ENCODE results near the gene COL15A1.
"Not testable (repeated sequence)": the region's sequence is repeated elsewhere in the genome, so short reads cannot be mapped to it uniquely, and the experiment has no call there.

Gene COL15A1

GRCh38 chr9:98943682-98944056 lies at the start of gene COL15A1:
Gene COL15A1, plus strand, starts transcription at chr9:98943907. Its CDS starts 155 bp downstream, at chr9:98944062.
- DNase-seq (ENCODE audit: low read depth in 2 of 2) = no peak

GRCh38 chr9:98894171-98894570 lies 49.5 kb upstream of the COL15A1 start:
- no peak for DNase-seq (ENCODE audit: low read depth in 2 of 2)

DNA sequence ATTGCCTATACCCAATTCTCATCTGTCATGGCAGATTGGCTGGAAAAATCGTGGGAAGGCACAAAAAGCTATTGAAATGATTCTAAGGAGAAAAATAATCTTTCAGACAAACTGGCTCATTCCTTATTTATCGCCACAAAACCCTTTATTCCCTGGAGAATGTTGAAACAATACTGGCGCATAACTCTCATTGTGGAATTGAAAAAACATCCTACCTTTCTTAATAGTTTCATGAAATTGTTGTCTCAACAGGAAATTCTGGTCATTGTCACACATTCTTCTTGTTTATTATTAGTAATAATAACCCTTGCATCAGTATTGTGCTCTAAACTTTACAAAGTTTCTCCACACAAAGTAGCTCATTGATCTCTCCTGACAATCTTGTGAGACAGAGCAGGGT lies 48.9 kb upstream of the COL15A1 start:
- no peak for DNase-seq (ENCODE audit: low read depth in 2 of 2)

- DNase-seq (ENCODE audit: low read depth in 2 of 2) = no peak
These were observed 47.1 kb upstream of the COL15A1 start for GRCh38 chr9:98896632-98897031.

GRCh38 chr9:98897745-98898144 lies 46.0 kb upstream of the COL15A1 start:
- no peak for DNase-seq (ENCODE audit: low read depth in 2 of 2)

- no peak for DNase-seq (ENCODE audit: low read depth in 2 of 2)
These were observed 44.2 kb upstream of the COL15A1 start for GRCh38 chr9:98899408-98900056.

- no peak for DNase-seq (ENCODE audit: low read depth in 2 of 2)
These were observed 43.5 kb upstream of the COL15A1 start for GRCh38 chr9:98900244-98900643.

DNA sequence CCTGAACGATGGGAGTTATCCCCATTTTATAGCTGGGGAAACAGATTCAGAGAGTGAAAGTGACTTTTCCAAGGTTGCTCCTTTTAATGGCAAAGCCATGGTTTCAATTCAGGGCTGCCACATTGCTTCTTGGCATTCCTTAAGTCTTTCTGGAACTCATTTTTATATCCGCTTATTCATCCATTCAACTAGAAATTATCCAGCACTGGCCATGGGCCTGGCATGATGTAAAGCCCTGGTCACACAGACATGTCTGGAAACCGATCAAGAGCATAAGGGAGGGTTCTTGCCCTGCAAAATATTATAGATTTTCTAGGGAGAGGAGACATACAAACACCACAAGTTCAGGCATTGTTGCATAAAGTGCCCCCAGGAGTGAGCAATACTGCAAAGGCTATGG lies 43.0 kb upstream of the COL15A1 start:
- DNase-seq (ENCODE audit: low read depth in 2 of 2) = no peak

- DNase-seq (ENCODE audit: low read depth in 2 of 2) = not testable (repeated sequence)
These were observed 41.9 kb upstream of the COL15A1 start for GRCh38 chr9:98901843-98902242.

GRCh38 chr9:98902516-98902915 lies 41.2 kb upstream of the COL15A1 start:
- no peak for DNase-seq (ENCODE audit: low read depth in 2 of 2)

GRCh38 chr9:98902925-98903324 lies 40.8 kb upstream of the COL15A1 start:
- no peak for DNase-seq (ENCODE audit: low read depth in 2 of 2)

GRCh38 chr9:98903961-98904411 lies 39.7 kb upstream of the COL15A1 start:
- DNase-seq (ENCODE audit: low read depth in 2 of 2) = no peak

DNA sequence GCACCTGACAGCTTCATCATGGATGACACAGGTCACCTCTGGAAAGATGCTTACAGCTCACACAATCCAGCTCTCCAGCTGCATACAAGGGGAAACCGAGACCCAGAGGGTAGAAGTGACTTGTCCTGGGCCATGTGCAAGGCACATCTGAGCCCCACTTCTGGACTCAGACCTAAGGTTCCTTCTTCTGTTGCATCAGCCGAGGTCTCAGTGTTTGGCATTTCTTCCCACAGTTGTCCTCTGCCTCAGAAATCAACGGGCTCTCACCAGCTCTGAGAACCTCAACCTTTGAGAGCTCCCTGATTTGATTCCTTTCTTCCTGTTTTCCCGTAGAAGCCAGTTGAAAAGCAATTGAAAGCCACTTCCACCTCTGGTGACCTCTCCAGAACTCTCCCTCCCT lies 38.7 kb upstream of the COL15A1 start:
- no peak for DNase-seq (ENCODE audit: low read depth in 2 of 2)

DNA sequence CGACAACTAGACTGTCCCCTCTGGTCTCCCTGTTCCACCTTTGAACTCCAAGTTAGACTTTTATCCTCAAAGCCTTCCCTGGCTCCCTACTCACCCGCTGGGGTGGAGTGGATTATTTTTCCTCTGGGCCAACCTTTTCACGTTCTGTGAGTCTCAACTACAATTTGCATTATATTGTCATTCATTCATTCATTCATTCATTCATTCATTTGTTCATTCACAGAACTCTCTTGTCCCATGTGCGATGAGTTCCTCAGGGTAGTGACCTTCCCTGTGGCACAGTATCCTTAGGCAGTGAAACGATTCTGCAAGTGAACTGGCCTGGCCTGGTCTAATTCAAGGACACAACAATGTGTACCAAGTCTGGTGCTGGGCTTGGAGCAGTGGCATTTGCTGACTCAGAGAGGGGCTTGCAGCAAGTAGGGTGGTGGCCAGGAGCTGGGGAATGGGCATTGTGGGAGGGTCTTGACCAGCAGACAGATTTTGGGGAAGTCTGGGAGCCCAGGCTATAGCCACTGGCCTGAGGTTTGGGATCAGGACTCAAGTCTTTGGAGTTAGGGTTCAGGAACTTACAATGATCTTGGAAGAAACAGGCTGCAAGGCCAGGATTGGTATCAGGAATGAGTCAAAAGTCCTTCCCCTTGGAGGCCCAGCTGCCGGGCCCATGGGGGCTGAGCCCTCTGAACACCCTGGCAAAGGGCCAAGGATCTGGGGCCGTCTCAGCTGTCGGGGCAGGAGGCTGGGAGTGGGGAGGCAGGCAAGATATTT lies 37.2 kb upstream of the COL15A1 start:
- no peak for DNase-seq (ENCODE audit: low read depth in 2 of 2)

- DNase-seq (ENCODE audit: low read depth in 2 of 2) = no peak
These were observed 36.7 kb upstream of the COL15A1 start for GRCh38 chr9:98907055-98907454.

GRCh38 chr9:98908897-98909634 lies 34.6 kb upstream of the COL15A1 start:
- no peak for DNase-seq (ENCODE audit: low read depth in 2 of 2)

DNA sequence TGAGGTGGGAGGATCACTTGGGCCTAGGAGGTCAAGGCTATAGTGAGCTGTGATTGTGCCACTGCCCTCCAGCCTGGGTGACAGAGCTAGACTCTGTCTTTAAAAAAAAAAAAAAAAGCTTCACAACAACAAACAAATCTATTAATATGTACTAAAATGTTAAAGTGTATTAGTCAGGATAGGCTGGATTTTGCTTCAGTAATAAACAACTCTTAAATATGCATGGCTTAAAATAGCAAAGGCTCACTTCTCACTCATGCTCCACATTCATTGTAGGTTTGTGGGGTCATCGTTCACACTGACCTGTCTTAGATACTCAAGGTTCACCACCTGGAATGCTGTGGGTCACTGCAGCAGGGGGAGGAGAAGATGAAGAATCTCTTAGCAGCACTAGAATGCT lies 33.8 kb upstream of the COL15A1 start:
- no peak for DNase-seq (ENCODE audit: low read depth in 2 of 2)

DNA sequence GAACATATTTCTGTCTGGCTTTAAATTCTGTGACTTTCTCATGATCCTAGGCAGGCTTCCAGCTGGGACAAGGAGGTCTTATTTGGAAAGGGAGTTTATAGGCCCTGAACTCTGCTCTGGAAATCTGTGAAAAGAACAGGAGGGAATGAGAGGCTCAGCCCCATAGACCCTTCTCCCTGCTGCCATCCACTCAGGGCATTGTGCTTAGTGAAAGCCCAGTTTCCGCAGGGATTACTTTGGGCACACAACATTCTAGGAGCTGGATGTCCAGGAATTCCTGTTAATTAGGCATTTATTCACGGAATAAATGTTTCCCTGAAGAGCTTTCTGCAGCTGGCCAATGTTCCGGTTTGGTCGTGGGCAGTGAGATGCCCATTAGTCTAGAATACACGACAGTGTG lies 32.7 kb upstream of the COL15A1 start:
- no peak for DNase-seq (ENCODE audit: low read depth in 2 of 2)

DNA sequence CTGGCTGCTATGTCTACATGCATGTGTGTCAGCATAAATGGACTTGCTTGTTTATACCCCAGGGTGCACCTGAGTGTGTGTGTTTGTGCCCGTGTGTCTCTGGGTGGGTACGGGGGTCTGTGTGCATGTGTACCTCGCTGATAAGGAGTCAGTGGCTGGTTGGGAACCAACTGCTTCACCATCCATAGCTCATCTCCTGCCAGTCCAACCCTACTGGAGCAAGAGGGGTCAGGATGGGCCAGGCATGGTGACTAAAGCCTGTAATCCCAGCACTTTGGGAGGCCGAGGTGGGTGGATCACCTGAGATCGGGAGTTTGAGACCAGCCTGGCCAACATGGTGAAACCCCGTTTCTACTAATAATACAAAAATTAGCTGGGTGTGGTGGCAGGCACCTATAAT lies 32.0 kb upstream of the COL15A1 start:
- not testable (repeated sequence) for DNase-seq (ENCODE audit: low read depth in 2 of 2)

GRCh38 chr9:98912450-98912849 lies 31.3 kb upstream of the COL15A1 start:
- DNase-seq (ENCODE audit: low read depth in 2 of 2) = no peak

DNA sequence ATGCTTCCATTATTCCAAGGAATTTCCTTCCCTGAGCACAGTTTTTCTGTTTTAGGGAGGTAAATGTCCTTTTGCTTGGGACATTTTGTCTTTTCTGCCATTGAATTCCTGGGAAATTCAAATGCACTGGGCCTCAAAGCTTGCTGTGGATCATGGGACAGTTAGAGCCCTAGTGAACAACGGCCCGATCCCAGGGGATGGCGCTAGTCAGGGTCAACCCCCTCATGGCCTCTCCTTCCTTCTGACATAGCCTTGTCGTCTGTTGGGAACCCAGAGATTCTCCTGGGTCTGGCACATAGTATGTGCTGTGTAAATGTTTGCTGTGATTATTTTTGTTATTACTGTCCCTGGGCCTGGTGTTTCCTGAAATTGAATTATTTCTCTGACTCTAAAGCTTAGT lies 30.7 kb upstream of the COL15A1 start:
- no peak for DNase-seq (ENCODE audit: low read depth in 2 of 2)

DNA sequence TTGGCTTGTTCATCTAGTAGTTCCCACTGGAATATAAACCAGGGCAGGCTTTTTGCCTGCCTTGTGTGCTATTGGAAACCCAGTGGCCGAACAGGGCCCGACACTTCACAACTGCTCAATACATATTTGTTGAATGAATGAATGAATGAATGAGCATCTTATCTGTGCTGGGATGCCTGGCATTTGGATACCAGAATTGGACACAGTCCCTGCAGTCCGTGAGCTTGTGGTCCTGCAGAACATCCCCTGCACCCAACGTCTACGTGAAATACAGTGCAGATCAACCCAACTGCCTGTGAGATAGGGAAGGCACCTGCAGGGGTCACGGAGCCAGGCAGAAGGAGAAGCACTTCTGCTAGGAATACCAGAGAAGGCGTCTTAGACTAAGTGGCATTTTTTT lies 30.0 kb upstream of the COL15A1 start:
- DNase-seq (ENCODE audit: low read depth in 2 of 2) = no peak

DNA sequence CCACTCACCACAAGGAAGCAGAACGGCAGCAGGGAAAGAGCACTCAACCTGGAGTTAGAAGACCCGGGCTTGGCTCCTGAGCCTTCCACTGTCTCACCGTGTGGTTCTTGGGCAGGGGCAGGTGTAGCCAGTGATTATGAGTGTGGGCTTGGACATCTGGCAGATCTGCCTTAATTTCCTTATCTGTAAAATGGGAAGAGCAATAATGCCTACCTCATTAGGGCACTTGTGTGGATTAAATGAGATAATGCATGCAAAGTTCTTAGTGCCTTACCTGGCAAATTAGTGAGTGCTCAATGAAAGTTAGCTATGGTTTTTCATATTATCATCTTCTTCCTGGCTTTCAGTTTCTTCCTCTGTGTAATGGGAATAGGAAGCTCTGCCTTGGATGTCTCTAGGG lies 28.1 kb upstream of the COL15A1 start:
- DNase-seq (ENCODE audit: low read depth in 2 of 2) = no peak
